HepG2 (cell line): ENCODE measurements around the gene FKBP10. TPM values are rescaled to one million over a fixed set of nuclear protein-coding genes. Genes with fewer than 3 reads are reported as not detected.

ENCODE experiments used
- ASH2L ChIP-seq: fragments of 300-600, 200-600 bp; sonication (generic); IDR thresholded peaks from 2 replicates; pipeline ENCODE4 v1.7.0; 2017; ENCODE audit warnings: low read depth, mild to moderate bottlenecking, moderate library complexity, mixed read lengths, low read length; ENCODE audit not compliant: insufficient read length
- FOXO1 ChIP-seq: sonication (generic); formaldehyde crosslinking; IDR thresholded peaks from 2 replicates; pipeline ENCODE4 v1.4.0; 2020; ENCODE audit warnings: missing genetic modification reagents
- JUNB ChIP-seq: sonication (generic); formaldehyde crosslinking; IDR thresholded peaks from 2 replicates; pipeline ENCODE4 v1.8.0; 2022; ENCODE audit warnings: missing genetic modification reagents, mild to moderate bottlenecking, borderline replicate concordance
- MAFK ChIP-seq, 2 experiments: IDR thresholded peaks in 1 of 2; conservative IDR thresholded peaks in 1 of 2; 2 replicates each; pipeline ENCODE4 v1.6.1; 2011; ENCODE audit warnings: improper control_type of control experiment in 2 of 2, low read length in 2 of 2
- MYNN ChIP-seq: sonication (generic); formaldehyde crosslinking; IDR thresholded peaks from 2 replicates; pipeline ENCODE4 v1.4.0; 2020; ENCODE audit warnings: mild to moderate bottlenecking, low read depth, missing genetic modification reagents
- NR3C1 ChIP-seq: sonication (generic); formaldehyde crosslinking; IDR thresholded peaks from 2 replicates; pipeline ENCODE4 v1.4.0; 2020; ENCODE audit warnings: missing genetic modification reagents
- RXRA ChIP-seq: sonication (generic); formaldehyde crosslinking; IDR thresholded peaks from 2 replicates; pipeline ENCODE4 v1.5.1; 2020; ENCODE audit warnings: missing genetic modification reagents
- THAP11 ChIP-seq: IDR thresholded peaks from 2 replicates; pipeline ENCODE4 v1.6.1; 2016; ENCODE audit warnings: missing biosample characterization, missing genetic modification reagents
- ZBTB42 ChIP-seq: sonication (generic); formaldehyde crosslinking; IDR thresholded peaks from 2 replicates; pipeline ENCODE4 v1.5.0; 2020; ENCODE audit warnings: mild to moderate bottlenecking, missing genetic modification reagents
- ZC3H4 ChIP-seq: sonication (generic); formaldehyde crosslinking; IDR thresholded peaks from 2 replicates; pipeline ENCODE4 v1.4.0; 2020; ENCODE audit warnings: missing genetic modification reagents, borderline replicate concordance
- ZNF34 ChIP-seq: sonication (generic); formaldehyde crosslinking; IDR thresholded peaks from 2 replicates; pipeline ENCODE4 v1.4.0; 2020; ENCODE audit warnings: mild to moderate bottlenecking, missing genetic modification reagents, borderline replicate concordance
- ZNF777 ChIP-seq: sonication (generic); formaldehyde crosslinking; IDR thresholded peaks from 2 replicates; pipeline ENCODE4 v1.4.0; 2020; ENCODE audit warnings: missing genetic modification reagents
- polyA plus RNA-seq, 8 experiments: library from polyadenylated mRNA; depleted of rRNA in 3 of 8; stranded (reverse) in 7 of 8; unstranded in 1 of 8; fragments of >200 nt; fragmentation: Illumina TruSeq in 4 of 8; extraction: Trizol in 4 of 8; gene quantifications; 2 replicates each; pipeline versions ENCODE4 v1.2.1 to v1.2.3, GENCODE V29; 2011 to 2016; ENCODE audit warnings: low read depth in 4 of 8, missing spikeins in 1 of 8, mixed read lengths in 1 of 8; ENCODE audit not compliant: insufficient read depth in 1 of 8
- total RNA-seq, 5 experiments: library from RNA; depleted of rRNA; stranded (reverse); fragments of >200 nt; fragmentation: Illumina TruSeq; extraction: Trizol; gene quantifications; 2 replicates each; pipeline ENCODE4 v1.2.3, GENCODE V29; 2016; ENCODE audit warnings: low read depth in 1 of 5
- TF ChIP-seq, protein P1 (sequence below): IDR thresholded peaks from 2 replicates; pipeline ENCODE4 v1.6.1; 2016
- TF ChIP-seq, protein P2 (sequence below), 2 experiments: sonication (generic) in 1 of 2; formaldehyde crosslinking in 1 of 2; IDR thresholded peaks; 2 replicates each; pipeline versions ENCODE4 v1.6.1 to v1.9.0; 2014 to 2022; ENCODE audit warnings: antibody characterized with exemption in 1 of 2, borderline replicate concordance in 1 of 2, inconsistent platforms in 1 of 2, low read depth in 1 of 2, missing genetic modification reagents in 1 of 2
- TF ChIP-seq, protein P3 (sequence below): IDR thresholded peaks from 2 replicates; pipeline ENCODE4 v1.6.1; 2018; ENCODE audit warnings: missing genetic modification reagents, mild to moderate bottlenecking, missing compliant biosample characterization
- TF ChIP-seq, protein P4 (sequence below): sonication (generic); formaldehyde crosslinking; IDR thresholded peaks from 2 replicates; pipeline ENCODE4 v1.5.0; 2020; ENCODE audit warnings: mild to moderate bottlenecking, missing genetic modification reagents

The FKBP10 gene
- total and polyA plus RNA-seq, 2 of the 13 experiments (the other 11 are each of a cell fraction or from before 2014, with no cell fraction given): 149 to 573 TPM

DNA sequence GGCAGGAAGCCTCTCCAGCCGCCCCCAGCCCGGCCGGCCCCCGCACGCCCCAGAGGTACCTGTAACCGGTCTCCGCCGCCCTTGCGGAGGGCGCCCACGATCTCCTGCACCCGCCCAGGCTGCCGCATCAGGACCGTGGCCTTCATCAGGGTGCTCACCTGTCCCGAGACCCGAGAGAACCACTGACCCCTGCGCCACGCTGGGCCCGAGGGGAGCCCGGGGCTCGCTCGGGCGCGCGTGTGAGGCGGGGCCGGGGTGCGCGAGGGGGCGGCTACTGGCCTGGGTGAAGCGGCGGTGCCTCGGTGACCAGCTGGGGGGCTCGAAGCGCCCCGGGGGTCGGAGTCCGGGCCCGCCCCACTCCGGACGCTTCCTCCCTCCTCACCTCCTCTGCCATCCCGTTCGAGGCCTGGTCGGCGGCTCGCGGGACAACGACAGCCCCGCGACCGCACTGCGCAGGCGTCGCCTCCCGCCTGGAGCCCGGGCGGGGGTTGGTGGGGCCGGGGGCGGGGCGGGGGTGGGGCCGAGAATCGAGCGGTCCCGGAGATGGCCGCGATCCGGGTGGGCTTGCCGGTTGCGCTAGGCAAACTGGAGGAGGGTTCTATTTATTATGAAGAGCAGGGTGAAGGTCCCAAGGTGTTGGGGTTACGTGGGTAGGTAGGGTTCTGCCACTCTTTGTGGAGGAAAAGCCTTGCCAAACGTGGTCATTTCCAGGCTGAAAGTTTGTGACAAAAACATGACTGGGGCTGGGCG, 23.2 kb downstream of the FKBP10 start, which contains the start of gene NT5C3B (continued):
- TF ChIP-seq ZBTB42 (0 out of 2 replicates have a peak, but pooled peaks have one; percentile 66), ZNF777 (CRISPR knock-in tag) (0 out of 2 replicates have a peak, but pooled peaks have one; percentile 38), ASH2L (peak; percentile 69), JUNB (CRISPR knock-in tag) (no peak), NR3C1 (CRISPR knock-in tag) (no peak), ZNF34 (no peak), FOXO1 (CRISPR knock-in tag) (0 out of 2 replicates have a peak, but pooled peaks have one; percentile 12), THAP11 (CRISPR knock-in tag) (no peak), RXRA (peak; percentile 36; the same call in 1 of the 2 replicates), ZC3H4 (CRISPR knock-in tag) (no peak), MAFK (conservative IDR thresholded peaks at IDR 0.05 in 1 of 2, IDR thresholded peaks at IDR 0.05 in 1 of 2; ENCODE audit: low read length in 2 of 2) (no peak), MYNN (no peak)
- TF ChIP-seq, protein P1, sequence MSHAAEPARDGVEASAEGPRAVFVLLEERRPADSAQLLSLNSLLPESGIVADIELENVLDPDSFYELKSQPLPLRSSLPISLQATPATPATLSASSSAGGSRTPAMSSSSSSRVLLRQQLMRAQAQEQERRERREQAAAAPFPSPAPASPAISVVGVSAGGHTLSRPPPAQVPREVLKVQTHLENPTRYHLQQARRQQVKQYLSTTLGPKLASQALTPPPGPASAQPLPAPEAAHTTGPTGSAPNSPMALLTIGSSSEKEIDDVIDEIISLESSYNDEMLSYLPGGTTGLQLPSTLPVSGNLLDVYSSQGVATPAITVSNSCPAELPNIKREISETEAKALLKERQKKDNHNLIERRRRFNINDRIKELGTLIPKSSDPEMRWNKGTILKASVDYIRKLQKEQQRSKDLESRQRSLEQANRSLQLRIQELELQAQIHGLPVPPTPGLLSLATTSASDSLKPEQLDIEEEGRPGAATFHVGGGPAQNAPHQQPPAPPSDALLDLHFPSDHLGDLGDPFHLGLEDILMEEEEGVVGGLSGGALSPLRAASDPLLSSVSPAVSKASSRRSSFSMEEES (CRISPR knock-in tag): no peak; the same call in 1 of the 2 replicates
- TF ChIP-seq, protein P2, sequence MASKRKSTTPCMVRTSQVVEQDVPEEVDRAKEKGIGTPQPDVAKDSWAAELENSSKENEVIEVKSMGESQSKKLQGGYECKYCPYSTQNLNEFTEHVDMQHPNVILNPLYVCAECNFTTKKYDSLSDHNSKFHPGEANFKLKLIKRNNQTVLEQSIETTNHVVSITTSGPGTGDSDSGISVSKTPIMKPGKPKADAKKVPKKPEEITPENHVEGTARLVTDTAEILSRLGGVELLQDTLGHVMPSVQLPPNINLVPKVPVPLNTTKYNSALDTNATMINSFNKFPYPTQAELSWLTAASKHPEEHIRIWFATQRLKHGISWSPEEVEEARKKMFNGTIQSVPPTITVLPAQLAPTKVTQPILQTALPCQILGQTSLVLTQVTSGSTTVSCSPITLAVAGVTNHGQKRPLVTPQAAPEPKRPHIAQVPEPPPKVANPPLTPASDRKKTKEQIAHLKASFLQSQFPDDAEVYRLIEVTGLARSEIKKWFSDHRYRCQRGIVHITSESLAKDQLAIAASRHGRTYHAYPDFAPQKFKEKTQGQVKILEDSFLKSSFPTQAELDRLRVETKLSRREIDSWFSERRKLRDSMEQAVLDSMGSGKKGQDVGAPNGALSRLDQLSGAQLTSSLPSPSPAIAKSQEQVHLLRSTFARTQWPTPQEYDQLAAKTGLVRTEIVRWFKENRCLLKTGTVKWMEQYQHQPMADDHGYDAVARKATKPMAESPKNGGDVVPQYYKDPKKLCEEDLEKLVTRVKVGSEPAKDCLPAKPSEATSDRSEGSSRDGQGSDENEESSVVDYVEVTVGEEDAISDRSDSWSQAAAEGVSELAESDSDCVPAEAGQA (IDR thresholded peaks at IDR 0.05; ENCODE audit: low read depth): no peak
- TF ChIP-seq, protein P2 (CRISPR knock-in tag; IDR thresholded peaks at IDR 0.05; ENCODE audit: borderline replicate concordance): 0 out of 2 replicates have a peak, but pooled peaks have one; percentile 7
- TF ChIP-seq, protein P3, sequence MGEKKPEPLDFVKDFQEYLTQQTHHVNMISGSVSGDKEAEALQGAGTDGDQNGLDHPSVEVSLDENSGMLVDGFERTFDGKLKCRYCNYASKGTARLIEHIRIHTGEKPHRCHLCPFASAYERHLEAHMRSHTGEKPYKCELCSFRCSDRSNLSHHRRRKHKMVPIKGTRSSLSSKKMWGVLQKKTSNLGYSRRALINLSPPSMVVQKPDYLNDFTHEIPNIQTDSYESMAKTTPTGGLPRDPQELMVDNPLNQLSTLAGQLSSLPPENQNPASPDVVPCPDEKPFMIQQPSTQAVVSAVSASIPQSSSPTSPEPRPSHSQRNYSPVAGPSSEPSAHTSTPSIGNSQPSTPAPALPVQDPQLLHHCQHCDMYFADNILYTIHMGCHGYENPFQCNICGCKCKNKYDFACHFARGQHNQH (CRISPR knock-in tag): no peak
- TF ChIP-seq, protein P4, sequence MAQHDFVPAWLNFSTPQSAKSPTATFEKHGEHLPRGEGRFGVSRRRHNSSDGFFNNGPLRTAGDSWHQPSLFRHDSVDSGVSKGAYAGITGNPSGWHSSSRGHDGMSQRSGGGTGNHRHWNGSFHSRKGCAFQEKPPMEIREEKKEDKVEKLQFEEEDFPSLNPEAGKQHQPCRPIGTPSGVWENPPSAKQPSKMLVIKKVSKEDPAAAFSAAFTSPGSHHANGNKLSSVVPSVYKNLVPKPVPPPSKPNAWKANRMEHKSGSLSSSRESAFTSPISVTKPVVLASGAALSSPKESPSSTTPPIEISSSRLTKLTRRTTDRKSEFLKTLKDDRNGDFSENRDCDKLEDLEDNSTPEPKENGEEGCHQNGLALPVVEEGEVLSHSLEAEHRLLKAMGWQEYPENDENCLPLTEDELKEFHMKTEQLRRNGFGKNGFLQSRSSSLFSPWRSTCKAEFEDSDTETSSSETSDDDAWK: no peak
